ENCODE data around the gene HEXB. TPM values are rescaled to one million over a fixed set of nuclear protein-coding genes. Genes with fewer than 3 reads are reported as not detected.

Gene HEXB
- total RNA-seq, 1 experiment from 2014 or later = 60.9 TPM

- no peak for TF ChIP-seq IRF1 (CRISPR knock-in tag; IDR thresholded peaks at IDR 0.05)
- no peak for TF ChIP-seq ATF6 (CRISPR knock-in tag; IDR thresholded peaks at IDR 0.05)
- TF ChIP-seq ATF2 (CRISPR knock-in tag; IDR thresholded peaks at IDR 0.05; ENCODE audit: borderline replicate concordance, low read depth) = no peak
- no peak for TF ChIP-seq TP53 (CRISPR knock-in tag; IDR thresholded peaks at IDR 0.05)
- TF ChIP-seq ZNF396 (CRISPR knock-in tag; IDR thresholded peaks at IDR 0.05; ENCODE audit: borderline replicate concordance) = no peak
These were observed 29.8 kb upstream of the HEXB start (continued) for GRCh38 chr5:74655206-74655605.

GRCh38 chr5:74655716-74656115 is 29.3 kb upstream of the HEXB start:
- Mint-ChIP-seq H3K27me3 (ENCODE audit: low read depth) (no peaks in the 10 kb centered on the region), H3K4me1 (0 out of 2 replicates have a peak, but pooled peaks cover 4% of the 10 kb centered on the region), H3K9me3 (peaks cover 16% of the 10 kb centered on the region), H3K27ac (no peak overlapping the region), H3K4me3 (no peak overlapping the region), H3K36me3 (peaks cover 2% of the 10 kb centered on the region; the same call in 1 of the 2 replicates)
- CTCF ChIA-PET = interaction anchor here (1.8 kb wide), 1 partner anchor 15 kb away, joined by 5 read pairs; the partner anchor contains the start of gene ENC1
- ATAC-seq (no peak), DNase-seq (ENCODE audit: low spot score) (no peak)
- POLR2A ChIA-PET = interaction anchor here (2.1 kb wide), 1 partner anchor 15 kb away, joined by 8 read pairs; the partner anchor contains the start of gene ENC1
- no peak for TF ChIP-seq NFATC4 (CRISPR knock-in tag; IDR thresholded peaks at IDR 0.05)
- TF ChIP-seq GTF2I (CRISPR knock-in tag; conservative IDR thresholded peaks at IDR 0.05) = no peak
- no peak for TF ChIP-seq ZNF423 (CRISPR knock-in tag; IDR thresholded peaks at IDR 0.05)
- no peak for TF ChIP-seq RELA (CRISPR knock-in tag; IDR thresholded peaks at IDR 0.05; ENCODE audit: borderline replicate concordance)
- TF ChIP-seq NR2C2 (CRISPR knock-in tag; IDR thresholded peaks at IDR 0.05) = no peak
- TF ChIP-seq ZNF121 (CRISPR knock-in tag; IDR thresholded peaks at IDR 0.05) = no peak
- no peak for TF ChIP-seq ZBTB21 (CRISPR knock-in tag; IDR thresholded peaks at IDR 0.05; ENCODE audit: borderline replicate concordance)
- TF ChIP-seq FOXK1 (CRISPR knock-in tag; IDR thresholded peaks at IDR 0.05) = no peak
- no peak for TF ChIP-seq ZNF281 (CRISPR knock-in tag; IDR thresholded peaks at IDR 0.05)
- TF ChIP-seq ETV6 (CRISPR knock-in tag; IDR thresholded peaks at IDR 0.05) = no peak
- no peak for TF ChIP-seq SMAD3 (CRISPR knock-in tag; IDR thresholded peaks at IDR 0.05; ENCODE audit: borderline replicate concordance)
- TF ChIP-seq TP53 (CRISPR knock-in tag; IDR thresholded peaks at IDR 0.05) = no peak
- no peak for TF ChIP-seq ZNF425 (CRISPR knock-in tag; conservative IDR thresholded peaks at IDR 0.05)
